IMR-90 (cell line): Measurements from ENCODE around the gene RALGAPA1. TPM values are rescaled to one million over a fixed set of nuclear protein-coding genes. Genes with fewer than 3 reads are reported as not detected.

Source experiments
- ATAC-seq: fragments of 200-7000 bp; cut with Tn5 transposase; 2 replicates; pipeline ENCODE4 v1.9.1; 2020; ENCODE audit warnings: low read depth, mild to moderate bottlenecking, moderate library complexity
- BruUV-seq: library from RNA; stranded (reverse); fragments of 400-500 nt; replicated peaks from 2 replicates; lab custom pipeline; 2021; lab: Mats Ljungman, UMichigan
- CTCF ChIA-PET: fragments of 300-600 bp; formaldehyde crosslinking; extraction: SDS; loops from one replicate; lab custom pipeline; 2021; ENCODE audit warnings: antibody characterized with exemption; lab: Yijun Ruan, JAX
- POLR2A ChIA-PET: fragments of 300-600 bp; sonication (Branson Sonifier 250); formaldehyde crosslinking; loops from one replicate; lab custom pipeline; 2022; ENCODE audit warnings: antibody characterized with exemption; ENCODE audit not compliant: unreplicated experiment; lab: Charles Lee
- DNase-seq: peaks from one replicate; pipeline ENCODE4 v3.0.0; 2013
- H2AFZ ChIP-seq: replicated peaks from 2 replicates; pipeline ENCODE3; 2013; ENCODE audit warnings: low read length, mild to moderate bottlenecking; ENCODE audit not compliant: poor library complexity
- H2AK5ac ChIP-seq: 2 replicates; pipeline ENCODE4 v1.6.1; 2013; ENCODE audit warnings: low read depth, low read length, inconsistent platforms
- H2AK9ac ChIP-seq: replicated peaks from 2 replicates; pipeline ENCODE3; 2013; ENCODE audit warnings: mild to moderate bottlenecking, low read depth, low read length, moderate library complexity; ENCODE audit not compliant: poor library complexity
- H2BK120ac ChIP-seq: 2 replicates; pipeline ENCODE4 v1.6.1; 2013; ENCODE audit warnings: low read depth, low read length, inconsistent platforms
- H2BK15ac ChIP-seq: 3 replicates; pipeline ENCODE4 v1.6.1; 2013; ENCODE audit warnings: low read depth, low read length, inconsistent platforms
- H2BK20ac ChIP-seq: 2 replicates; pipeline ENCODE4 v1.6.1; 2013; ENCODE audit warnings: low read depth, mild to moderate bottlenecking, inconsistent platforms, low read length, moderate library complexity
- H2BK5ac ChIP-seq: 2 replicates; pipeline ENCODE4 v1.6.1; 2013; ENCODE audit warnings: mild to moderate bottlenecking, low read depth, low read length, inconsistent platforms; ENCODE audit not compliant: poor library complexity, severe bottlenecking
- H3K14ac ChIP-seq: replicated peaks from 2 replicates; pipeline ENCODE4 v1.6.1; 2013; ENCODE audit warnings: low read depth, low read length, inconsistent platforms
- H3K18ac ChIP-seq: 2 replicates; pipeline ENCODE4 v1.6.1; 2013; ENCODE audit warnings: low read depth, low read length, control low read depth
- H3K23ac ChIP-seq: 2 replicates; pipeline ENCODE4 v1.6.1; 2013; ENCODE audit warnings: low read depth, low read length, inconsistent platforms
- H3K27ac ChIP-seq: 2 replicates; pipeline ENCODE4 v1.5.1; 2013; ENCODE audit warnings: mild to moderate bottlenecking, control low read depth, low read length; ENCODE audit not compliant: insufficient read depth
- H3K27me3 ChIP-seq: 2 replicates; pipeline ENCODE4 v1.6.1; 2013; ENCODE audit warnings: low read length; ENCODE audit not compliant: control insufficient read depth, insufficient read depth
- H3K36me3 ChIP-seq: 2 replicates; pipeline ENCODE4 v1.6.1; 2013; ENCODE audit warnings: low read length, mixed read lengths; ENCODE audit not compliant: control insufficient read depth, insufficient read depth
- H3K4ac ChIP-seq: 2 replicates; pipeline ENCODE4 v1.6.1; 2013; ENCODE audit warnings: low read depth, low read length, inconsistent platforms
- H3K4me1 ChIP-seq: 2 replicates; pipeline ENCODE4 v1.6.1; 2013; ENCODE audit warnings: low read length, mixed read lengths; ENCODE audit not compliant: control insufficient read depth, insufficient read depth
- H3K4me2 ChIP-seq: 2 replicates; pipeline ENCODE4 v1.6.1; 2013; ENCODE audit warnings: low read depth, mild to moderate bottlenecking, control low read depth, low read length, moderate library complexity
- H3K4me3 ChIP-seq: 2 replicates; pipeline ENCODE4 v1.5.1; 2013; ENCODE audit warnings: low read depth, mild to moderate bottlenecking, control low read depth, low read length, moderate library complexity; ENCODE audit not compliant: insufficient read depth
- H3K56ac ChIP-seq: 2 replicates; pipeline ENCODE4 v1.6.1; 2013; ENCODE audit warnings: low read length, inconsistent platforms; ENCODE audit not compliant: insufficient read depth; ENCODE audit errors: extremely low read depth
- H3K79me1 ChIP-seq, 2 experiments: 2 replicates each; pipeline ENCODE4 v1.6.1; 2013; ENCODE audit warnings: low read length in 2 of 2, inconsistent platforms in 1 of 2, low read depth in 1 of 2
- H3K9ac ChIP-seq: 2 replicates; pipeline ENCODE4 v1.6.1; 2013; ENCODE audit warnings: low read depth, low read length, control low read depth
- H3K9me1 ChIP-seq: 2 replicates; pipeline ENCODE4 v1.6.1; 2013; ENCODE audit warnings: low read length, inconsistent platforms; ENCODE audit not compliant: insufficient read depth
- H3K9me3 ChIP-seq: 2 replicates; pipeline ENCODE4 v1.6.1; 2013; ENCODE audit warnings: low read length; ENCODE audit not compliant: control insufficient read depth, insufficient read depth
- H4K20me1 ChIP-seq: 2 replicates; pipeline ENCODE4 v1.6.1; 2013; ENCODE audit warnings: low read length, inconsistent platforms; ENCODE audit not compliant: insufficient read depth
- H4K5ac ChIP-seq: 2 replicates; pipeline ENCODE4 v1.6.1; 2013; ENCODE audit warnings: mild to moderate bottlenecking, low read depth, low read length, control low read depth
- H4K8ac ChIP-seq, 2 experiments: 2 replicates each; pipeline ENCODE4 v1.6.1; 2013; ENCODE audit warnings: low read depth in 2 of 2, low read length in 2 of 2, control low read depth in 1 of 2, inconsistent platforms in 1 of 2
- H4K91ac ChIP-seq: 2 replicates; pipeline ENCODE4 v1.6.1; 2013; ENCODE audit warnings: low read depth, low read length, inconsistent platforms; ENCODE audit not compliant: insufficient read depth
- MXI1 ChIP-seq: IDR thresholded peaks from 2 replicates; pipeline ENCODE4 v1.6.1; 2012; ENCODE audit warnings: low read depth, mild to moderate bottlenecking, low read length, moderate library complexity, borderline replicate concordance
- WGBS, 2 experiments: methylation state at CpG; one replicate each; pipeline versions ENCODE4 v1.1.5 to v1.1.7; 2013; ENCODE audit warnings: missing lambda C conversion rate in 2 of 2; ENCODE audit not compliant: insufficient read length in 1 of 2; ENCODE audit errors: extremely low coverage in 2 of 2; 5-methylcytosine and 5-hydroxymethylcytosine counted together
- dilution Hi-C: fragments of 300-500 bp; cut with HindIII; formaldehyde crosslinking; loops from one replicate; pipeline ENCODE4 v1.14.3; 2018; ENCODE audit warnings: low sequenced_read_pairs; ENCODE audit not compliant: unreplicated experiment
- in situ Hi-C: fragments of 300-500 bp; cut with MboI; formaldehyde crosslinking; loops from 3 replicates; pipeline ENCODE4 v1.14.3; 2019; ENCODE audit warnings: low sequenced_read_pairs, inconsistent platforms, mixed read lengths
- intact Hi-C: fragments of 100-400 bp; cut with micrococcal nuclease; formaldehyde crosslinking; loops from 2 replicates; pipeline ENCODE4 v1.10.0; 2022
- polyA plus RNA-seq, 3 experiments: library from polyadenylated mRNA; depleted of rRNA; stranded (reverse); fragments of >200 nt; gene quantifications; 2 replicates each; pipeline ENCODE4 v1.2.3, GENCODE V29; 2012; ENCODE audit warnings: low replicate concordance in 1 of 3
- total RNA-seq: library from RNA; depleted of rRNA; stranded (reverse); fragments of >200 nt; gene quantifications from 2 replicates; pipeline ENCODE4 v1.2.3, GENCODE V29; 2012

Gene RALGAPA1
- total and polyA plus RNA-seq, 2 of the 4 experiments (the other 2 are of a cell fraction) = 5.1 to 25.6 TPM

- BruUV-seq = no TSS peak
- in situ Hi-C loops = no loop called here
- Histone ChIP-seq H2BK20ac (no peak overlapping the region), H2BK120ac (no peak overlapping the region), H4K8ac (no peak overlapping the region), H3K27ac (no peak overlapping the region), H2BK5ac (no peak overlapping the region), H3K4me1 (no peaks in the 10 kb centered on the region), H4K91ac (no peak overlapping the region), H3K18ac (no peak overlapping the region), H3K9ac (no peak overlapping the region), H3K9me1 (no peaks in the 10 kb centered on the region; the same call in 1 of the 2 replicates), H3K79me1 (peaks cover 0 to 2% of the 10 kb centered on the region in 2 experiments; a peak in 1 of 4 replicates), H3K4me3 (no peak overlapping the region), H4K5ac (no peak overlapping the region), H3K23ac (no peak overlapping the region), H3K9me3 (no peaks in the 10 kb centered on the region), H3K4me2 (no peak overlapping the region), H3K56ac (no peak overlapping the region), H4K20me1 (no peaks in the 10 kb centered on the region), H2AK9ac (no peak overlapping the region), H3K4ac (no peak overlapping the region), H2AK5ac (no peak overlapping the region), H2AFZ (no peak overlapping the region), H3K36me3 (no peaks in the 10 kb centered on the region), H3K27me3 (no peaks in the 10 kb centered on the region), H3K14ac (no peak overlapping the region), H2BK15ac (no peak overlapping the region)
- ATAC-seq = no peak
- no peak for DNase-seq
- POLR2A ChIA-PET = no interaction called here
- no peak for TF ChIP-seq MXI1
- CTCF ChIA-PET = no interaction called here
- dilution Hi-C loops = loop anchor here (25.0 kb wide), 1 partner anchor 263 kb away; no protein-coding TSS in a partner anchor
- 90% methylated on average over 2 of the region's 5 CpGs; no CpG with 5 or more reads in 1 of the 2 experiments for WGBS, 2 experiments
- intact Hi-C loops = no loop called here
Measured at GRCh38 chr14:35699791-35700444, 109.2 kb downstream of the RALGAPA1 start.
